H1 (cell line): ENCODE data around the gene TTC28. TPM values are rescaled to one million over a fixed set of nuclear protein-coding genes. Genes with fewer than 3 reads are reported as not detected.

ENCODE experiments used
- CHD1 ChIP-seq: IDR thresholded peaks from 2 replicates; pipeline ENCODE4 v1.6.1; 2012; ENCODE audit warnings: low read depth, low read length, improper control_type of control experiment
- CHD2 ChIP-seq: IDR thresholded peaks from 2 replicates; pipeline ENCODE4 v1.6.1; 2012; ENCODE audit warnings: low read length, improper control_type of control experiment
- CREB1 ChIP-seq: IDR thresholded peaks from 2 replicates; pipeline ENCODE4 v1.6.1; 2012; ENCODE audit warnings: inconsistent platforms
- EGR1 ChIP-seq: IDR thresholded peaks from 2 replicates; pipeline ENCODE4 v1.6.1; 2011; ENCODE audit warnings: low read depth, low read length, borderline replicate concordance
- HDAC2 ChIP-seq, 2 experiments: fragments of 300-600 bp in 1 of 2; sonication (generic) in 1 of 2; IDR thresholded peaks; 2 replicates each; pipeline ENCODE4 v1.6.1; 2011 to 2012; ENCODE audit warnings: low read depth in 2 of 2, low read length in 2 of 2, mild to moderate bottlenecking in 2 of 2, moderate library complexity in 2 of 2, borderline replicate concordance in 1 of 2, inconsistent platforms in 1 of 2
- SIN3A ChIP-seq, 2 experiments: IDR thresholded peaks in 1 of 2; conservative IDR thresholded peaks in 1 of 2; 2 replicates each; pipeline ENCODE4 v1.6.1; 2011 to 2012; ENCODE audit warnings: low read length in 2 of 2, improper control_type of control experiment in 1 of 2, low read depth in 1 of 2, mild to moderate bottlenecking in 1 of 2
- YY1 ChIP-seq: IDR thresholded peaks from 2 replicates; pipeline ENCODE4 v1.6.1; 2011; ENCODE audit warnings: low read depth, mild to moderate bottlenecking, low read length
- polyA plus RNA-seq, 7 experiments: library from polyadenylated mRNA; depleted of rRNA in 3 of 7; stranded (reverse) in 5 of 7; unstranded in 2 of 7; fragments of >200 nt in 5 of 7; fragments of 200-250 nt in 2 of 7; gene quantifications; 1 replicate in 5 of 7; 2 replicates in 1 of 7; 4 replicates in 1 of 7; pipeline versions ENCODE4 v1.2.1 to v1.2.3, GENCODE V29; 2011 to 2013; ENCODE audit warnings: missing spikeins in 2 of 7, mixed read lengths in 2 of 7
- total RNA-seq: library from RNA; stranded (reverse); fragmentation: NEBNext Ultra II Directional; extraction: Animal tissue kit (Norgen Biotek cat#: 25700); gene quantifications from 2 replicates; pipeline ENCODE4 v1.2.1, GENCODE V29; 2021

Gene TTC28
- total and polyA plus RNA-seq, 2 of the 8 experiments (the other 6 are each of a cell fraction or from before 2014, with no cell fraction given), result 2.6 to 12.6 TPM

DNA sequence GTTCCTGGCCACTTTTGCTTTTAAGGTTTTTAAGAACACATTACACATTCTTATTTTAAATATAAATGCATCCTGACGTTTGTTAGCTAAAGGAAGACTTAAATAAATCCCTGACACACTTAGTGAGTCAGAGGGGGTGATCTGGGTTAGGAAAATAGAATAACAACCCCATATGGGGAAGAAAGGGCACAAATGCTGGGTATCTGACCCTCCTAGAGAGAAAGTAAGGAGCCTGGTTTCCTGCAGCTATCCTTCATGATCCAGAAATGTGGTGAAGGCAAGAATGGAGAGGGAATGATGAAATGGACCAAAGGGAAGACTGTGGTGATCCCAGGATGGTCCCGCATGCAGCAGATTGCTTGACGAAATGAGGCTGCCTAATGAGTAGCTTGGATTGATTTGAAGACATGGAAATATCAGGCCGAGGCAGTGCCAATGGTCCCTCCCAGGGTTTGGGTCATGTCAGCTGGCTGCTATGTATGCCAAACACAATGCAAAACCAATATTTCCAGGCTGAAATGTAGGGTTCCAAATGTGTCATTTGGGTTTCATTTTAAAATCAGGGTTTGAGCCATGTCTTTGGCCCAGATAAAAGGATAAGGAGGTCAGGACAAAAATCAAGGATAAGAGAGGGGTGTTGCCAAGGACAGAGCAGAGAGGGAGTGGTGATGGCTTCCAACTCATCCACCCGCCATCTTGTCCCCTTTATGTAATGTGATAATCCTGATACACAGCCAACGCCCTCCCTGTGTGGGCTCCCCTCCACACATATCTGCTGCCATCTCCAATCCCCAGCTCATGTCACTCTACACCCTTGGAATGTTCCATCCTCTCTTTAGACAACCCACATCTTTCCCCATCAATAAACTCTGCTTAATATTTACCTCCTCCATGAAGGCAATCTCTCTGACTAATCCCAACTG is 625.5 kb downstream of the TTC28 start (continued):
- TF ChIP-seq EGR1, result no peak
- no peak for TF ChIP-seq HDAC2 (IDR thresholded peaks at IDR 0.05; ENCODE audit: borderline replicate concordance in 1 of 2, low read depth in 2 of 2, low read length in 2 of 2)
- TF ChIP-seq YY1, result no peak
- no peak for TF ChIP-seq CHD2
- TF ChIP-seq SIN3A (conservative IDR thresholded peaks at IDR 0.05 in 1 of 2, IDR thresholded peaks at IDR 0.05 in 1 of 2; ENCODE audit: low read depth in 1 of 2, low read length in 2 of 2), result no peak
- TF ChIP-seq CHD1, result no peak
- no peak for TF ChIP-seq CREB1
